IMR-90 (cell line): ENCODE results near the gene FA2H. TPM values are rescaled to one million over a fixed set of nuclear protein-coding genes. Genes with fewer than 3 reads are reported as not detected.

Experiments
- ATAC-seq: fragments of 200-7000 bp; cut with Tn5 transposase; 2 replicates; pipeline ENCODE4 v1.9.1; 2020; ENCODE audit warnings: low read depth, mild to moderate bottlenecking, moderate library complexity
- BruUV-seq: library from RNA; stranded (reverse); fragments of 400-500 nt; replicated peaks from 2 replicates; lab custom pipeline; 2021; lab: Mats Ljungman, UMichigan
- CTCF ChIA-PET: fragments of 300-600 bp; formaldehyde crosslinking; extraction: SDS; loops from one replicate; lab custom pipeline; 2021; ENCODE audit warnings: antibody characterized with exemption; lab: Yijun Ruan, JAX
- POLR2A ChIA-PET: fragments of 300-600 bp; sonication (Branson Sonifier 250); formaldehyde crosslinking; loops from one replicate; lab custom pipeline; 2022; ENCODE audit warnings: antibody characterized with exemption; ENCODE audit not compliant: unreplicated experiment; lab: Charles Lee
- DNase-seq: peaks from one replicate; pipeline ENCODE4 v3.0.0; 2013
- H2AFZ ChIP-seq: replicated peaks from 2 replicates; pipeline ENCODE3; 2013; ENCODE audit warnings: low read length, mild to moderate bottlenecking; ENCODE audit not compliant: poor library complexity
- H2AK5ac ChIP-seq: 2 replicates; pipeline ENCODE4 v1.6.1; 2013; ENCODE audit warnings: low read depth, low read length, inconsistent platforms
- H2AK9ac ChIP-seq: replicated peaks from 2 replicates; pipeline ENCODE3; 2013; ENCODE audit warnings: mild to moderate bottlenecking, low read depth, low read length, moderate library complexity; ENCODE audit not compliant: poor library complexity
- H2BK120ac ChIP-seq: 2 replicates; pipeline ENCODE4 v1.6.1; 2013; ENCODE audit warnings: low read depth, low read length, inconsistent platforms
- H2BK15ac ChIP-seq: 3 replicates; pipeline ENCODE4 v1.6.1; 2013; ENCODE audit warnings: low read depth, low read length, inconsistent platforms
- H2BK20ac ChIP-seq: 2 replicates; pipeline ENCODE4 v1.6.1; 2013; ENCODE audit warnings: low read depth, mild to moderate bottlenecking, inconsistent platforms, low read length, moderate library complexity
- H2BK5ac ChIP-seq: 2 replicates; pipeline ENCODE4 v1.6.1; 2013; ENCODE audit warnings: mild to moderate bottlenecking, low read depth, low read length, inconsistent platforms; ENCODE audit not compliant: poor library complexity, severe bottlenecking
- H3K14ac ChIP-seq: replicated peaks from 2 replicates; pipeline ENCODE4 v1.6.1; 2013; ENCODE audit warnings: low read depth, low read length, inconsistent platforms
- H3K18ac ChIP-seq: 2 replicates; pipeline ENCODE4 v1.6.1; 2013; ENCODE audit warnings: low read depth, low read length, control low read depth
- H3K23ac ChIP-seq: 2 replicates; pipeline ENCODE4 v1.6.1; 2013; ENCODE audit warnings: low read depth, low read length, inconsistent platforms
- H3K27ac ChIP-seq: 2 replicates; pipeline ENCODE4 v1.5.1; 2013; ENCODE audit warnings: mild to moderate bottlenecking, control low read depth, low read length; ENCODE audit not compliant: insufficient read depth
- H3K27me3 ChIP-seq: 2 replicates; pipeline ENCODE4 v1.6.1; 2013; ENCODE audit warnings: low read length; ENCODE audit not compliant: control insufficient read depth, insufficient read depth
- H3K36me3 ChIP-seq: 2 replicates; pipeline ENCODE4 v1.6.1; 2013; ENCODE audit warnings: low read length, mixed read lengths; ENCODE audit not compliant: control insufficient read depth, insufficient read depth
- H3K4ac ChIP-seq: 2 replicates; pipeline ENCODE4 v1.6.1; 2013; ENCODE audit warnings: low read depth, low read length, inconsistent platforms
- H3K4me1 ChIP-seq: 2 replicates; pipeline ENCODE4 v1.6.1; 2013; ENCODE audit warnings: low read length, mixed read lengths; ENCODE audit not compliant: control insufficient read depth, insufficient read depth
- H3K4me2 ChIP-seq: 2 replicates; pipeline ENCODE4 v1.6.1; 2013; ENCODE audit warnings: low read depth, mild to moderate bottlenecking, control low read depth, low read length, moderate library complexity
- H3K4me3 ChIP-seq: 2 replicates; pipeline ENCODE4 v1.5.1; 2013; ENCODE audit warnings: low read depth, mild to moderate bottlenecking, control low read depth, low read length, moderate library complexity; ENCODE audit not compliant: insufficient read depth
- H3K56ac ChIP-seq: 2 replicates; pipeline ENCODE4 v1.6.1; 2013; ENCODE audit warnings: low read length, inconsistent platforms; ENCODE audit not compliant: insufficient read depth; ENCODE audit errors: extremely low read depth
- H3K79me1 ChIP-seq, 2 experiments: 2 replicates each; pipeline ENCODE4 v1.6.1; 2013; ENCODE audit warnings: low read length in 2 of 2, inconsistent platforms in 1 of 2, low read depth in 1 of 2
- H3K9ac ChIP-seq: 2 replicates; pipeline ENCODE4 v1.6.1; 2013; ENCODE audit warnings: low read depth, low read length, control low read depth
- H3K9me1 ChIP-seq: 2 replicates; pipeline ENCODE4 v1.6.1; 2013; ENCODE audit warnings: low read length, inconsistent platforms; ENCODE audit not compliant: insufficient read depth
- H3K9me3 ChIP-seq: 2 replicates; pipeline ENCODE4 v1.6.1; 2013; ENCODE audit warnings: low read length; ENCODE audit not compliant: control insufficient read depth, insufficient read depth
- H4K20me1 ChIP-seq: 2 replicates; pipeline ENCODE4 v1.6.1; 2013; ENCODE audit warnings: low read length, inconsistent platforms; ENCODE audit not compliant: insufficient read depth
- H4K5ac ChIP-seq: 2 replicates; pipeline ENCODE4 v1.6.1; 2013; ENCODE audit warnings: mild to moderate bottlenecking, low read depth, low read length, control low read depth
- H4K8ac ChIP-seq, 2 experiments: 2 replicates each; pipeline ENCODE4 v1.6.1; 2013; ENCODE audit warnings: low read depth in 2 of 2, low read length in 2 of 2, control low read depth in 1 of 2, inconsistent platforms in 1 of 2
- H4K91ac ChIP-seq: 2 replicates; pipeline ENCODE4 v1.6.1; 2013; ENCODE audit warnings: low read depth, low read length, inconsistent platforms; ENCODE audit not compliant: insufficient read depth
- BHLHE40 ChIP-seq: fragments of 150-350 bp; IDR thresholded peaks from 2 replicates; pipeline ENCODE4 v1.6.1; 2016; ENCODE audit warnings: mild to moderate bottlenecking, low read depth, low read length
- CEBPB ChIP-seq: IDR thresholded peaks from 2 replicates; pipeline ENCODE4 v1.6.1; 2012; ENCODE audit warnings: low read depth, low read length, improper control_type of control experiment
- CHD1 ChIP-seq: IDR thresholded peaks from 2 replicates; pipeline ENCODE4 v1.6.1; 2012; ENCODE audit warnings: low read depth, low read length, improper control_type of control experiment
- FOS ChIP-seq: fragments of 150-350 bp; IDR thresholded peaks from 2 replicates; pipeline ENCODE4 v1.6.1; 2016; ENCODE audit warnings: low read depth, low read length
- MAFK ChIP-seq: IDR thresholded peaks from 2 replicates; pipeline ENCODE4 v1.6.1; 2012; ENCODE audit warnings: low read depth, low read length, improper control_type of control experiment
- MAZ ChIP-seq: IDR thresholded peaks from 2 replicates; pipeline ENCODE4 v1.6.1; 2012; ENCODE audit warnings: low read depth, mild to moderate bottlenecking, low read length, improper control_type of control experiment, moderate library complexity, borderline replicate concordance
- MXI1 ChIP-seq: IDR thresholded peaks from 2 replicates; pipeline ENCODE4 v1.6.1; 2012; ENCODE audit warnings: low read depth, mild to moderate bottlenecking, low read length, moderate library complexity, borderline replicate concordance
- NFE2L2 ChIP-seq: fragments of 150-350 bp; IDR thresholded peaks from 2 replicates; pipeline ENCODE4 v1.6.1; 2016; ENCODE audit warnings: low read depth, mild to moderate bottlenecking, low read length
- POLR2A ChIP-seq: IDR thresholded peaks from 2 replicates; pipeline ENCODE4 v1.6.1; 2012; ENCODE audit warnings: mild to moderate bottlenecking, low read depth, low read length
- RAD21 ChIP-seq: IDR thresholded peaks from 2 replicates; pipeline ENCODE4 v1.6.1; 2012; ENCODE audit warnings: low read length, improper control_type of control experiment
- RFX5 ChIP-seq: IDR thresholded peaks from 2 replicates; pipeline ENCODE4 v1.8.0; 2012; ENCODE audit warnings: low read depth, mild to moderate bottlenecking, low read length, moderate library complexity
- SMC3 ChIP-seq: fragments of 150-350 bp; IDR thresholded peaks from 2 replicates; pipeline ENCODE4 v1.6.1; 2016; ENCODE audit warnings: low read depth, mild to moderate bottlenecking, antibody characterized with exemption, low read length, moderate library complexity
- WGBS, 2 experiments: methylation state at CpG; one replicate each; pipeline versions ENCODE4 v1.1.5 to v1.1.7; 2013; ENCODE audit warnings: missing lambda C conversion rate in 2 of 2; ENCODE audit not compliant: insufficient read length in 1 of 2; ENCODE audit errors: extremely low coverage in 2 of 2; 5-methylcytosine and 5-hydroxymethylcytosine counted together
- dilution Hi-C: fragments of 300-500 bp; cut with HindIII; formaldehyde crosslinking; loops from one replicate; pipeline ENCODE4 v1.14.3; 2018; ENCODE audit warnings: low sequenced_read_pairs; ENCODE audit not compliant: unreplicated experiment
- in situ Hi-C: fragments of 300-500 bp; cut with MboI; formaldehyde crosslinking; loops from 3 replicates; pipeline ENCODE4 v1.14.3; 2019; ENCODE audit warnings: low sequenced_read_pairs, inconsistent platforms, mixed read lengths
- intact Hi-C: fragments of 100-400 bp; cut with micrococcal nuclease; formaldehyde crosslinking; loops from 2 replicates; pipeline ENCODE4 v1.10.0; 2022
- polyA plus RNA-seq, 3 experiments: library from polyadenylated mRNA; depleted of rRNA; stranded (reverse); fragments of >200 nt; gene quantifications; 2 replicates each; pipeline ENCODE4 v1.2.3, GENCODE V29; 2012; ENCODE audit warnings: low replicate concordance in 1 of 3
- total RNA-seq: library from RNA; depleted of rRNA; stranded (reverse); fragments of >200 nt; gene quantifications from 2 replicates; pipeline ENCODE4 v1.2.3, GENCODE V29; 2012
- TF ChIP-seq, protein P1 (sequence below): fragments of 150-350 bp; IDR thresholded peaks from 2 replicates; pipeline ENCODE4 v1.6.1; 2017; ENCODE audit warnings: mild to moderate bottlenecking, antibody characterized with exemption, low read length, low read depth
- TF ChIP-seq, protein P2 (sequence below): conservative IDR thresholded peaks from 2 replicates; pipeline ENCODE4 v1.5.1; 2012; ENCODE audit warnings: mild to moderate bottlenecking, low read depth, low read length, improper control_type of control experiment
- TF ChIP-seq, protein P3 (sequence below): fragments of 150-350 bp; IDR thresholded peaks from 2 replicates; pipeline ENCODE4 v1.6.1; 2016; ENCODE audit warnings: low read depth, mild to moderate bottlenecking, low read length, moderate library complexity, borderline replicate concordance

Gene FA2H
- total and polyA plus RNA-seq, 2 of the 4 experiments (the other 2 are of a cell fraction), result not detected

DNA sequence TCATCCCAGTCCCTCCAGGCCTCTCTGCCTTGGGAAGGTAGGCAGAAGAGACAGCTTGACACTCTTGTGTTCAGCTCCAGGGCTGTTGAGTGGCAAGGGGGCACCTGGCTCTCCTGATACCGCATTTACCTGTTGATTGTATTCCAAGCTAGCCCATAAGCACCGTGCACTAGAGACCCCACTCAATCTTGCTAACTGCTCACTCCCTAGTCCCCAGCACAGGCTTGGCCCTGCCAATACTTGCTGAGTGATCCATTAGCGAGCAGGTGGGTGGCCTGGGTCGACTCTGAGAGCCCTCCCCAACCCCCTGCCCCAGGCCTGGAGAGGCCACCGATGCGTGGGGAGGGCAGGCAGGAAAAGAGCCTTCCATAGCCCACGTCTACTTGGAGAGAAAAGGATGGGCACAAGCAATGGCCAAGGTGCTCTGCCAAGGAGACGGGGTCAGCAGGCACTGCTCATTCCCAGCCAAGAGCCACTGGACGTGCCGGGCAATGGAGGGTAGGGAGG lies 29.5 kb downstream of the FA2H start:
- in situ Hi-C loops (no loop called here), dilution Hi-C loops (no loop called here), intact Hi-C loops (no loop called here)
- CTCF ChIA-PET, result no interaction called here
- Histone ChIP-seq H3K27ac (no peak overlapping the region), H3K4me2 (no peak overlapping the region), H3K4ac (peak overlapping the region; percentile 36; the same call in 1 of the 2 replicates), H4K91ac (0 out of 2 replicates have a peak overlapping the region, but pooled peaks have one; percentile 60), H3K9me3 (no peaks in the 10 kb centered on the region), H3K9ac (no peak overlapping the region), H2AFZ (peak overlapping the region; percentile 16), H2BK15ac (no peak overlapping the region), H3K18ac (no peak overlapping the region), H2AK5ac (peak overlapping the region; percentile 92), H4K8ac (no peak overlapping the region), H3K27me3 (no peaks in the 10 kb centered on the region), H3K56ac (no peak overlapping the region), H3K9me1 (peaks cover 4% of the 10 kb centered on the region; the same call in 1 of the 2 replicates), H3K36me3 (no peaks in the 10 kb centered on the region), H3K14ac (no peak overlapping the region), H4K20me1 (no peaks in the 10 kb centered on the region), H3K23ac (no peak overlapping the region), H3K4me3 (no peak overlapping the region), H3K79me1 (no peaks in the 10 kb centered on the region), H2AK9ac (no peak overlapping the region), H2BK20ac (no peak overlapping the region; the same call in 1 of the 2 replicates), H4K5ac (no peak overlapping the region), H2BK5ac (no peak overlapping the region), H2BK120ac (peak overlapping the region; percentile 39; the same call in 1 of the 2 replicates), H3K4me1 (peaks cover 14% of the 10 kb centered on the region)
- ATAC-seq (no peak), DNase-seq (no peak)
- WGBS, 2 experiments, result 100% methylated on average over 3 of the region's 10 CpGs; no CpG with 5 or more reads in 1 of the 2 experiments
- BruUV-seq, result no TSS peak
- TF ChIP-seq MAZ (no peak), CEBPB (no peak), BHLHE40 (no peak), SMC3 (no peak), RAD21 (no peak), POLR2A (no peak), CHD1 (no peak), RFX5 (no peak), MXI1 (no peak), MAFK (no peak), FOS (no peak), NFE2L2 (no peak)
- TF ChIP-seq, protein P1, sequence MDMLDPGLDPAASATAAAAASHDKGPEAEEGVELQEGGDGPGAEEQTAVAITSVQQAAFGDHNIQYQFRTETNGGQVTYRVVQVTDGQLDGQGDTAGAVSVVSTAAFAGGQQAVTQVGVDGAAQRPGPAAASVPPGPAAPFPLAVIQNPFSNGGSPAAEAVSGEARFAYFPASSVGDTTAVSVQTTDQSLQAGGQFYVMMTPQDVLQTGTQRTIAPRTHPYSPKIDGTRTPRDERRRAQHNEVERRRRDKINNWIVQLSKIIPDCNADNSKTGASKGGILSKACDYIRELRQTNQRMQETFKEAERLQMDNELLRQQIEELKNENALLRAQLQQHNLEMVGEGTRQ, result no peak
- TF ChIP-seq, protein P2, sequence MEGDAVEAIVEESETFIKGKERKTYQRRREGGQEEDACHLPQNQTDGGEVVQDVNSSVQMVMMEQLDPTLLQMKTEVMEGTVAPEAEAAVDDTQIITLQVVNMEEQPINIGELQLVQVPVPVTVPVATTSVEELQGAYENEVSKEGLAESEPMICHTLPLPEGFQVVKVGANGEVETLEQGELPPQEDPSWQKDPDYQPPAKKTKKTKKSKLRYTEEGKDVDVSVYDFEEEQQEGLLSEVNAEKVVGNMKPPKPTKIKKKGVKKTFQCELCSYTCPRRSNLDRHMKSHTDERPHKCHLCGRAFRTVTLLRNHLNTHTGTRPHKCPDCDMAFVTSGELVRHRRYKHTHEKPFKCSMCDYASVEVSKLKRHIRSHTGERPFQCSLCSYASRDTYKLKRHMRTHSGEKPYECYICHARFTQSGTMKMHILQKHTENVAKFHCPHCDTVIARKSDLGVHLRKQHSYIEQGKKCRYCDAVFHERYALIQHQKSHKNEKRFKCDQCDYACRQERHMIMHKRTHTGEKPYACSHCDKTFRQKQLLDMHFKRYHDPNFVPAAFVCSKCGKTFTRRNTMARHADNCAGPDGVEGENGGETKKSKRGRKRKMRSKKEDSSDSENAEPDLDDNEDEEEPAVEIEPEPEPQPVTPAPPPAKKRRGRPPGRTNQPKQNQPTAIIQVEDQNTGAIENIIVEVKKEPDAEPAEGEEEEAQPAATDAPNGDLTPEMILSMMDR, result no peak
- TF ChIP-seq, protein P3, sequence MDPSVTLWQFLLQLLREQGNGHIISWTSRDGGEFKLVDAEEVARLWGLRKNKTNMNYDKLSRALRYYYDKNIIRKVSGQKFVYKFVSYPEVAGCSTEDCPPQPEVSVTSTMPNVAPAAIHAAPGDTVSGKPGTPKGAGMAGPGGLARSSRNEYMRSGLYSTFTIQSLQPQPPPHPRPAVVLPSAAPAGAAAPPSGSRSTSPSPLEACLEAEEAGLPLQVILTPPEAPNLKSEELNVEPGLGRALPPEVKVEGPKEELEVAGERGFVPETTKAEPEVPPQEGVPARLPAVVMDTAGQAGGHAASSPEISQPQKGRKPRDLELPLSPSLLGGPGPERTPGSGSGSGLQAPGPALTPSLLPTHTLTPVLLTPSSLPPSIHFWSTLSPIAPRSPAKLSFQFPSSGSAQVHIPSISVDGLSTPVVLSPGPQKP, result no peak
- POLR2A ChIA-PET, result no interaction called here
